Measurements from ENCODE around the gene CXCL5.
A peak's percentile ranks its signal among the peaks of the same experiment; 100 is the strongest.

The CXCL5 gene

DNA sequence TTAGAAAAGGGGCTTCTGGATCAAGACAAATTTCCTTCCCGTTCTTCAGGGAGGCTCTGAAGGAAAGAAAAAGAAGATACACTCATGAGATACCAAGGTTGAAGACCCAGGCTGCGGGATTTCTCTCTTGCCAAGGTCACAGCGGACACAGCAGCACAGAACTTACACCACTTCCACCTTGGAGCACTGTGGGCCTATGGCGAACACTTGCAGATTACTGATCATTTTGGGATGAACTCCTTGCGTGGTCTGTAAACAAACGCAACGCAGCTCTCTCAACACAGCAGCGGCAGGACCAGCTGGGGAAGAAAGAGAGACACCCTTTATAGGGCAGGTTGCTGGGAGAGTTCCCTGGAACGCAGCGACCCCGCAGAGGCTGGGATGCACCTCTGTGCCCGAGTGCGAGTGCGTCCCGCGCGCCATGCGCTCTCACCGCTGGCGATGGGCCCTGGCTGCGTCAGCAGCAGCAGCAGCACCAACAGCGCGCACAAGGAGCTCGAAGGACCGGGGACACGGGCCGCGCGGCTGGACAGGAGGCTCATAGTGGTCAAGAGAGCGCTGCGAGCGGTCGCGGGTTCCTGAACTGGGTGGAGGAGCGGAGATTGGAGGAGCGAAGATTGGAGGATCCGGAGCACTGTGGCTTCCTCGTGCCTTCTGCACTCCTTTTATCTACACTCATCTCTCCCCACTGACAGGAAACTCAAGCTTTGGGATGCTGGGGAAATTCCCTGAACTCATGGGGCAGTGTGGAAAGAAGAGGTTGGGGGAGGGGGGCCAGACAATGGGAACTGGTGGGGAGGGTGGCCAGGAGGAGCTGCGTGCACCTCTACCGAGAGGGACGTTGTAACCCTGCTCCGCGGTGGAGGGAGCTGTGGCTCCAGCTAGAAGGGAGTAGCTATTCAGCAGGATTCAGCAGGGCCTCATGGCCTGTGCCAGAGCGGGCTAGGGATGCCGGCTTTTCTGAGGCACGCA lies at the start of gene CXCL5:
Gene CXCL5, minus strand, starts transcription at position 638 of the 972 bp plus-strand sequence. Its CDS starts 96 bp downstream, at position 542.
- no peak for DNase-seq

DNA sequence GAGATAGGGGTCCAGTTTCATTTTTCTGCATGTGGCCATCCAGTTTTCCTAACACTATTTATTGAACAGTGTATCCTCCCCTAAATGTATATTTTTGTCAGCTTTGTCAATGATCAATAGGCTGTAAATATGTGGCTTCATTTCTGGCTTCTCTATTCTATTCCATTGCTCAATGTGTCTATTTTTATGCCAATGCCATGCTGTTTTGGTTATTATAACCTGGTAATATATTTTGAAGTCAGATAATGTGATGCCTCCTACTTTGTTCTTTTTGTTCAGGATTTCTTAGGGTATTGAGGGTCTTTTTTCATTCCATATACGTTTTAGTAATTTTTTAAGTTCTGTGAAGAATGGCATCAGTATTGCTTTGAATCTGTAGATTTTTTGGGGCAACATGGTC lies 48.7 kb upstream of the CXCL5 start:
- no peak for DNase-seq

DNA sequence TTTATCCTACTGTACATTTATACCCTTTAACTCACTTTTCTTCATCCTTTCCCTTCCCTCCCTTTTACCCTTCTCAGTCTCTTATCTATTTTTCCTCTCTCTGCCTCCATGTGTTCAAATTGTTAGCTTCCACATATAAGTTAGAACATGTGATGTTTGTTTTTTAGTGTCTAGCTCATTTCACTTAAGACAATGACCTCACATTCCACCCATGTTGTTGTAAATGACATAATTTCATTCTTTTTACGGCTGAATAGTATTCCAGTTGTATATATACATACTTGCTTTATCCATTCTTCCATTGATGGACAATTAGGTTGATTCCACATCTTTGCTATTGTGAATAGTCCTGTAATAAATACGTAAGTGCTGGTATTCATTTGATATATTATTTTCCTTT lies 47.3 kb upstream of the CXCL5 start:
- DNase-seq, result no peak

DNA sequence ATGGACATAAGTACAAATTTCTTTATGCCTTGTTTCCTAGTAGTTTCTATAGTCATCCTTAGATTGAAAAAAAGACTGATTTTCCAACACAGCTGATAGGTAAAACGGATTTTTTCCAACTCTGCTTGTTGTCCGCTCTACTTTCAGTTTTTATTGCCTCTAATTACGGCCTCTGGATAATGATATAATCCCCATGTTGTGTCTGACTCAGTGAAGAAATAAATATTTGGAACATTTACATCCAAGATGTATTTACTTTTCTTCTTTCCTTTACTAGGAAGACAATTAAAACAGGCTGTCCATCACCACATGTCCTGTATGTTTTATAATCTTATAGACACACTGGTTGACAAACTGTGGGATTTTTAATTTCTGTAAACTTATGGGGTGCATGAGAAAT lies 46.8 kb upstream of the CXCL5 start:
- DNase-seq, result no peak

DNA sequence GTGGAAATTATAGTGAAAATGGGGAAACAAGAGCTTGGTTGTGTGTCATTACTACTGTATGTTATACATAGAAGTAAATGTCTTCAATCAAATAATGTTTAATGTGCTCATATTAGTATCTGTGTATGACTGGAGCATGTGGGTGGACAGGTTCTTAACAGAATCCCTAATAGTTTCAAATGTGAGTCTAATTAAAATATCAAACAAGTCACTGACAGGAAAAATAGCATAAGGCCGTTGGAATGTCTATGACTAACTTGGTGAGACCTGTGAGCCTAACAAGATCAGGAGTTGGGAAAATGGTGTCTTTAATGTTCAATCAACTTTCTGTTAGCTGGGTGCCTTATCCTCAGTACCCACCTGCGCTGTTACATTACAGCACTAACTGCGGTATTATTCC lies 46.2 kb upstream of the CXCL5 start:
- DNase-seq, result peak in 1 of 2 experiments; percentile 14

DNA sequence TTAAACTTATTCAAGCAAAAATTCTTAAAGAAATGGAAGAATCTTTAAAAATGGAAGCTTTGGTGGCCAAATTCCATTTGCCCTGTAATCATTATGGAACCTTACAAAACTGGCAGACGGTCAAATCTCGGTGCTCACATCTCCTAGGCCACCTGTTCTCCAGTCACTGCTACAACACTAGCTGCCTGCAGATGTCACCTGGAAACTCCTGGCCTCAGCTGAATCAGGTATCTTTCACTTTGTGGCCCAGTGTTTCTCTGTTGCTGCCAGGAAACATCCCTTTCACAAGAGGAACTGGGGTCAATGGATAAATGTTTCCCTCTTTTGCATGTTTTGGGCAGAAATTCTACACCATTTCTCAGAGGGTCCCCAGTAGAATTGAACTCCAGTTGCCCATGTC lies 44.2 kb upstream of the CXCL5 start:
- no peak for DNase-seq

DNA sequence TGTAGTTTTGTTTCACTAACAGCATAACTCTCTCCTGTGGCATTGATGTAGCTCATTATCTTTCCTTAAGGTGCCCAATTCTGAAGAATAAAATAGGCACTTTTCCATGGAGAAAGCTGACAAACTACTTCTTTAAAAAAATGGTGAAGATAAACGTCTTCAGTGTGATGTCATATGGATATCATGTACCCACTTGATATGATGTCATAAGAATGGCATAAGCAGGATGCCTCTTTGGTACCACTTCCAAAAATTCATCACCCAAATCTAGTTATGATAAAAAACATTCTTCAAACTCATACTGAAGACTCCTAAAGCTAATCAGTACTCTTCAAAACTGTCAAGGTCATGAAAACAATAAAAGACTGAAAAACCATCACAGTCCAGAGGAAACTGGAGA lies 42.9 kb upstream of the CXCL5 start:
- no peak for DNase-seq

DNA sequence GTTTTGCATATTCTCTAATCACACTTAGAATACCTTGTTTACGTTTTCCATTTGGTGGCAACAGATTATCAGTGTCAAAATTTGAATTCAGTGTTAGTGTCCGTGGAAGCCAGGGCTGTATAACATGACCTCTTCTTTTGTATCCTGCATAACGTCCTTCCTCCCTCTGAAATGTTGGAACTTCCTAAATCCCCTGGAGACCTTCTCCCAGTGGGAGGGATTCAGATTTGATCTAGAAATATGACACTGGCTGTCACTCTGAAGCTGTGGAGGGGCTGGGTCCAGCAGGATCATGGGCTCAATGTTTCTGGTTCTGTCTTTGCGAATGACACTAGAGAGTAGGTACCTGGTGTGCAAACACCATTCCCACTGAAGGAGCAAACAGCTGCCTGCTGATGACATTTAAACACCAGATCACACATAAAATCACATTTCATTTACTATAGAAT lies 40.9 kb upstream of the CXCL5 start:
- no peak for DNase-seq

DNA sequence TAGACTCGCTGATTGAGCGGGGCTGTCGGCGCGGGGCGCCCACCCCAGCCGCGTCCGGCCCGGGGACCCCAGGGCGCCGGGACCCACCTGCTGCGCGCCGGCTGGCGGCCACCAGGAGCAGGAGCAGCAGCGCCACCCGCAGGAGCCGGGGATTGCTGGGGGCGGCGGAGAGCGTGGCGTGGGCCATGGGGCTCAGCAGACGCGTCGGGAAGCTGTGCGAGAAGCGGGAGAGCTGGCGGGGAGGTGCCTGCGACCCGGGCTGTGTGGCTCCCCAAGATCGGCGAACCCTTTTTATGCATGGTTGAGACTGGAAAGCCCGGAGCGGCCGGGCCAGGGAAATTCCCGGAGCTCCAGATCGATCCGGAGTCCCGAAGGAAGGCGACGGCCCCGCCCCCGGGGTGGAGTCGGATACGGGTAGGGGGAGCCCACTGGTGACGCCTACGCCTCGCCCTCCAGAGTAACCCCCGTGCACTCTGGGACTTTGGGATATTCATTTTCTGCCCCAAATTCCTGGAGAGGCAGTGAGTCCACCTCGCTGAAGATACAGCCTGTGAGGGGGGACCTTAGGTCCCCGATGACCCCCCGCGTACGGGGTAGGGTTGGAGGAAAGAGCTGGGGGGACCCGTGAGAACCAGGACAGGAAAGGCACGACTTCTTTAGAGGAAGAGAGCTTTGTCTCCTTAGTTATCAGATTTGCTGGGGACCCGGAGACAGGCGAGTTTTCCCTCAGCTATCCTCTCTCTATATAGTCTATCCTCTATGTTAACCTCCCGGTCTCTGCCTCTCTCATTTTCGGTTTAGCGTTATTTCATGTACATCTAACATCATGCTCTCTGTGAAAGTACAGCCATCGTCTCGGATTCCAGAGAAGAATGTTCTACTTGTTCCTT lies 40.2 kb upstream of the CXCL5 start, which contains the start of gene CXCL3:
Gene CXCL3, minus strand, starts transcription at position 265 of the 890 bp plus-strand sequence. Its CDS starts 78 bp downstream, at position 187.
- DNase-seq, result peak in 1 of 2 experiments; percentile 56

DNA sequence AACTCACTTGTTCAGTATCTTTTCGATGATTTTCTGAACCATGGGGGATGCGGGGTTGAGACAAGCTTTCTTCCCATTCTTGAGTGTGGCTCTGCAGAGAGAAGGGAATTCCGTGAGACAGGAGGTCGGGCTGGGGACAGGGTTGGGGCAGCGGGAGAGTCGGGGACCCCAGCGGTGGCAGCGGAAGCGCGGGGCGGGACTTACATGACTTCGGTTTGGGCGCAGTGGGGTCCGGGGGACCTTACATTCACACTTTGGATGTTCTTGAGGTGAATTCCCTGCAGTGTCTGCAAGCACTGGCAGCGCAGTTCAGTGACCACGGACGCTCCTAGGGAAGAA lies 39.6 kb upstream of the CXCL5 start:
- DNase-seq, result no peak

DNA sequence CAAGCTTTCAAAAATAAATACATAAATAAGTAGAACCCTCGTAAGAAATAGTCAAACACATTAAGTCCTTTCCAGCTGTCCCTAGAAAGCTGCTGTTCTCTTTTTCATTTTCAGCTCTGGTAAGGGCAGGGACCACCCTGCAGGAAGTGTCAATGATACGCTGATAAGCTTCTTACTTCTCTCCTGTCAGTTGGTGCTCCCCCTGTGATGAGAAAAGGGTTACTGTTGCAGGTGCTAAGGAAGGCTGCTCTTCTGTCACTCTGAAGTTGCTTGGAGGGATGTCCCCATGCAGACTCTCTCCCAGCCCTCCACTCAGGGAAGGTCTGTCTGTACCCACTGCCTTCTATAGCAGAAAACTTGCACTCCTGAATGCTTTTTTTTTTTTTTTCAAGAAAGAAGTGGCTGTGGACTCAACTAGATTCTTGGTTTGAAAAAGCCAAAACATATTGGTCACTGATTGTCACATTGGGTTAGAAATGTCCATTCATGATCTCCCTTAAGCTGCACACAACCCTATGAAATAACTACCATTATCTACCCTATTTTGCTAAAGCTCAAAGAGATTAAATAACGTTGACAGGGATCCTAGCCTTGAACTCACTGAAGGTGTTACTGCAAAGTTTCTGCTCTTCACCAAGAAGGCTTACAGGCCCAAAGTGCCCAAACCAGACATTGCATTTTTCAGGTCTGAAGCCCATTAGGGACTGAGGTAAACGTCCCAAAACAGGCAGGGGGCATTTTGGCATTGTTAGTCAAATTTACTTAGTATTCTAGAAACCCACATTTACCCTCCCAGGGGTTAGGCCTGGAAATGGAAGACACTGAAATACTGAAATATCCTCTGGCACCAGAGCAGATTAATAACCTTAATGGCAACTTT lies 38.8 kb upstream of the CXCL5 start:
- no peak for DNase-seq

DNA sequence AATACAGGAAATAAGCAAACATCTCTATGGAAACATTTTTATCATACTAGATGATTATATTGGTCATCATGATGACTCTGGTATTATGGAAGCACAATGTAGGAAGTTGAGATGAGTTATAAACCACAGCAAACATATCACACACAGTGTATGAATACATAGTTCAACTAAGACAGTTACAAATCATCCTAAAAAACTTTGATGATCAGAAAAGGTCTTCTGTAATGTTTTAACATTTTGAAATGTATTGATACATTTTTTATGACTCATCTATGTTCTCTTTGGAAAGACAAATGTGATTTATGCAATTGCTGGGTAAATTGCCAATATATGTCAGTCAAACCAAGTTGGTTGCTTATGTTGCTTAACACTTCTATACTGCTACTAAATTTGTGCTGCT lies 35.3 kb upstream of the CXCL5 start:
- no peak for DNase-seq

DNA sequence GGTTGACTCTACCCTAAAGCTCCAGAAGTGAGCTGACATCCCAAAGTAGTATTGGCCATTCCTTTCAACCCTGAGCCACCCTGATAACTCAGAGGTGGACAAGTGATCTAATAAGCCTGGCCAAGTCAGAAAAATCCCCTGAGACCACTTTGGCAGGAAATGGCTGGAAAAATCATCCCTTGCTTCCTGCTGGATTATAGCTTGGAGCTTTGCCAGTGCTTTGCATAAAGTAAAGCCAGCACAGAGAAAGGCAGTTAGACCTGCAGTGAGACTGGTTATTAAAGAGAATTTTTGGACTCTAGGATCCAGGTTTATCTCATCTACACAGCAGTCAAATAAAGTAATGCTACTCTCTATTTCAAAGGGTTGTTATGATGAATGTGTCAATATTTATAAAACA lies 33.6 kb upstream of the CXCL5 start:
- no peak for DNase-seq

DNA sequence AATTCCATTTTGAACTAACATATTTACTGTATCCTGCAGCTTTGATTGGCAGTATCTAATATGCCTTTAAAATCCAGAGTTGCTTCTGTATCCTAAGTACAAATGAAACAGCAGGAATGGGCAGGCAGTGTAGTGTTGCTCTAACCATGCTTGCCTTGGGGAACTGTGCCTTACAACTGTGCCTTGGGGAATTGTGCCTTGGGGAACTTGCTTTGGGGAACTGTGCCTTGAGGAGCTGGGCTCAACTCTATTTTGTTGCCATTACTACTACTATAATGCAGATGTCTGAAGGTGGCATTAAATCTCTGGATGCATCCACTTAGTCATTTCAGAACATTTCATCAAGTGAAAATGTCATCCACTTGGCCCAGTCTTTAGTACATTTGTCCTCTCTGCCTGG lies 33.1 kb upstream of the CXCL5 start:
- DNase-seq, result no peak

DNA sequence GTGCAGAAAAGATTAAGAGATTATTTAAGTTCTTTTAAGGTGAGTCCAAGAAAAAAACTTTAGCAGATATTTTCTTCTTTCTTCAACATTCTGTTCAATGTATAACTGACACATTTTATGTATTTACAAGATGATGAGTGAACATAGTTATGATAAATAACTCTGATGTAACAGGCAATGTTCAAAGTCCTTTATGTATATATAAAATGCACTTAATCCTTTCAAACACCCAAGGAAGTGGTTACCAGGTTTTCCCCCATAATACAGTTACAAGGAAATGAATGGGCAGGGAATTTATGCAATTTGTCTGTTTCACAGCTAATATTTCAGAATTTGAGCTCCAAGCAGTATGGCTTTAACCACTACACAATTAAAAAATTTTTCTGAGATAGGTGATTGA lies 31.8 kb upstream of the CXCL5 start:
- no peak for DNase-seq

DNA sequence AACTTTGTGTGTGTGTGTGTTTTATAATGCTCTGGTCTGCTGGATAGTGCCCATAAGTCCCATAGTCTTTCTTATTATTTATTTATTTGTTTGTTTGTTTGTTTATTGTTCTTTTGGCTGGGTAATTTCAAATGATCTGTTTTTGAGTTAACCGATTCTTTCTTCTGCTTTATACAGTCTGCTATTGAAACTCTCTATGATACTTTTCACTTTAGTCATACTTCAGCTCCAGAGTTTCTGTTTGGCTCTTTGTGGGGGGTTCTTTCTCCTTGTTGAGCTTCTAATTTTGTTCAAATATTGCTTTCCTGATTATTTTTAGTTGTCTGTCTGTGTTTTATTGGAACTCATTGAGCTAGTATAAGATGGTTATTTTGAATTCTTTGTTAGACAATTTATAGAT lies 30.0 kb upstream of the CXCL5 start:
- DNase-seq, result no peak

DNA sequence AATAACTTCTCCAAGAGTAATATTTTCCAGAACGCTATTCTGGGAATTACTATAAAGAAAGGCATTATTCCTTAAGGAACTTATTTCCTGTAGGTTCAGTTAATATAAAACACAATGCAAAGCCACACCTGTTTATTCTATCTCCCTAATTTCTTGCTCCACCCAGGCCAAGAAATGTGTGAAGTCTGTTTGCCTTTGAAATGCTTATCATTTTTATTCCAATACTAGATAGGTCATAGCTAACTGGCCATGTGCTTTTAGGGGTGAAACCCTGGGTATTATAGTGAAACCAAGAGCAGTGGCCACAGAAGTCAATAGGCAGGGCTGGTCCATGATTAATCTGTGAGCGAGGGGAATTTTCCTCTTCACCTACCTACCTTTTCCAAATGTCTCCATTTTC lies 25.2 kb upstream of the CXCL5 start:
- no peak for DNase-seq

DNA sequence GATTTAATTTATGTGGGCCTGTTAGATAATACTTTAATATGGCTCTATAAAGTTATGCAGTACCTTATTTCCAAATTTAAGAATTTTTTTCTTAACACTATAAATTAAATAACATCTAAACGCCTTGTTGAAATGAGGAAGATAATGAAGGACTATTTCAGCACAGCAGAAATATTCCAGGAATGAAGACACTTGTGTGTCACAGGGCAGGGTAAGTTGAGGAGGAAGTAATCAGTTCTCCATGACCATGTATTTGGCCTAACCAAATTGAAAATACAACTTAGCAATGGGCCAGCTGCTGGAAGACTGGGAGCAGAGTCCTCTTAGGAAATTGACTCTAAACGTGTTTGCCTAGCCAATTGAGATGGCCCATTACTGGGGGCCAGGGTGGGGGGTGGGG lies 23.1 kb upstream of the CXCL5 start:
- DNase-seq, result no peak

DNA sequence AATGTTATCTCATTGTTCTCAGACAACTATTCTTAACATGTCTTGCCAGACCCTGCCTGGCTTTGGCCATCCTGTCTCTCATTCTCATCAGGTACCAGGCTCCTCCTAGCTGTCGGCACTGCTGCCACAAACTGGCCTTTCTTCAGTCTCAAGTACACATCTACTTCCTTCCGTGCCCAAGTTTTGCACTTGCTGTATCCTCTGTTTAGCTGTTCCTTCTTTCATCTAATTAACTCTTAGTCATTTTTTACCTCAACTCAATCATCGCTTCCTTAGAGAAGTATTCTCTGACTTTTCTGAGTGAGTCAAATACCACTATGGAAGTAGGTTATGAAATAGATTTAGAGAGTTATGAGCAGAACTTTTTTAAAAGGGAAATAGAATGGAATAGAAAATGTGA lies 20.3 kb upstream of the CXCL5 start:
- no peak for DNase-seq

DNA sequence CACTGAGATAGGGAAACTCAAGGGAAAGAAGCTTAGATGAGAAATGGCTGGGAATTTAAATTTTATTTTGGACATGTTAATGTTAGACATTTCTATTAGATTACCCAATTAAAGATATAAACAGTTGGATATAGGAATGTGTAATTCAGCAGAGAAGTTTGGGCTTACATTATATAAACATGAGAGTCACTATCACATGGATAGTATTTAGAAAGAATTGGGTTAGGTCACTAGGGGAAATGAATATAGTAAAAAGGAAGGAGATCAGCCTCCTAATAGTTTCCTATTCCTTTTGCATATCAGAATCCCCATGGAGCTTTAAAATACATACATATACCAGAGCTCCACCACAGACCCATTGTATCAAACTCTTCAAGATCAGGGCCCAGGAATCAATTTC lies 19.6 kb upstream of the CXCL5 start:
- no peak for DNase-seq

DNA sequence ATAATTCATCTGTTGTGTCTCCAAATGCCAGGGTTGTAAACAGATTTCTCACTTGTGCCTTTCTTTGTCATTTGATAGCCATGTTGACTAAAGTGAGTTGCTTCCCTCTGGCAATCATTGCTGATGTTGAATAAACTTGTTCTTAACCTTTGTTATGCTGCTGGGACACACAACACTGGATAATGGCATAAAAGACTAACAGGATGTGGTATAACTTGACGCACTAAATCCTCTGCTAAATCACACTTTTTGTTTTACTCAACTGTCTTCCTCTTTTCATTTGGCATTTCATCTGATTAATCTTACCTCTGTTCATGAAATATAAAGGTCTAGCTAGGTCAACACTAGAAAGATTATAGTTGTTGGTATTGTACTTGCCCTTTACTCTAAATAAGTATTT lies 17.6 kb upstream of the CXCL5 start:
- no peak for DNase-seq

DNA sequence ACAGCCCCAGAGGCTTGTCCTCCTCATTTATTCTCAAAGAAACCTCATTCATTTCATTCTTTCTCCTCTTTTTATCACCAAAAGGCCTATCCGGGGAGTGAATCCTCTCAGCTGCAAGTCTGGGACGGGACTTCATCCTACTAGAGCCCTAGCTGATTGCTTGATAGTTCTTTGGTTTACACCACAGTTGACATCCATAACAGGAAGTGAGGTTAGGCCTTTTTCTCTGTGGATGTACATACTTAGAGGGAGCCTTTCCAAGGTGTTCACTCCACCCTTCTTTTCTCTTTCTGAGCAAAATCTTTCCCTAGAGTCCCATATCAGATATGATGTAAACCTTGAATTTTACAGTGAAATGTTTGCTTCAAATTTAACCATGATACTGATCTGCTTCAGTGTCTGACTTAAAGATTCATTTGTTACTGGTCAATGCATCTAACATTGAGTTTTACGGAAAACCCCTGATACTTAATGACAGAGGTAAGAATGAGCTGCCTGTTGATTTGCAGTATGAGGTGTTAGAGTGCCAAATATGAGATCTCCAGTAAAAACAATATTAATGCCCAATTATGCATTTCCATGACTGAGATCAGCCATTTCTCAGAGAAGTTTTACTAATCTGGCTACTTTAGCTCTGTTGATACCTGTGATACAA lies 16.8 kb upstream of the CXCL5 start:
- DNase-seq, result no peak
